ENCODE measurements around the gene CACFD1. TPM values are rescaled to one million over a fixed set of nuclear protein-coding genes. Genes with fewer than 3 reads are reported as not detected.

The CACFD1 gene
- total RNA-seq, 2 experiments from 2014 or later, result 3.7 to 3.8 TPM

- ATAC-seq (ENCODE audit: poor library complexity) (no peak), DNase-seq (no peak)
- ChIA-PET POLR2A (no interaction called here), CTCF (no interaction called here)
- H3K4me3 ChIP-seq (ENCODE audit: low read length), result no peak overlapping the region
- TF ChIP-seq CTCF (IDR thresholded peaks at IDR 0.05), result no peak
- no peaks in the 10 kb centered on the region for H3K36me3 ChIP-seq (ENCODE audit: insufficient read depth, low read length)
- H3K4me1 ChIP-seq (ENCODE audit: insufficient read depth, low read length), result peaks cover 5% of the 10 kb centered on the region
- H3K27me3 ChIP-seq (ENCODE audit: control insufficient read depth in 1 of 2, insufficient read depth in 2 of 2, low read length in 2 of 2), result no peaks in the 10 kb centered on the region
- Mint-ChIP-seq H3K9me3 (no peaks in the 10 kb centered on the region), H3K4me3 (no peak overlapping the region), H3K36me3 (ENCODE audit: low read depth) (no peaks in the 10 kb centered on the region), H3K27ac (no peak overlapping the region), H3K27me3 (no peaks in the 10 kb centered on the region), H3K4me1 (ENCODE audit: low read depth) (no peaks in the 10 kb centered on the region)
- intact Hi-C loops (cut with DNase I, micrococcal nuclease), result no loop called here
- no peaks in the 10 kb centered on the region for H3K9me3 ChIP-seq (ENCODE audit: control insufficient read depth in 1 of 2, insufficient read depth in 1 of 2, low read length in 2 of 2)
- H3K27ac ChIP-seq (ENCODE audit: low read depth in 1 of 2, low read length in 2 of 2), result no peak overlapping the region
Observed at GRCh38 chr9:133472277-133472645, 12.5 kb downstream of the CACFD1 start.

GRCh38 chr9:133472753-133473378, 13.1 kb downstream of the CACFD1 start:
- H3K4me3 ChIP-seq (ENCODE audit: low read length), result no peak overlapping the region
- no peaks in the 10 kb centered on the region for H3K9me3 ChIP-seq (ENCODE audit: control insufficient read depth in 1 of 2, insufficient read depth in 1 of 2, low read length in 2 of 2)
- H3K36me3 Mint-ChIP-seq (ENCODE audit: low read depth), result no peaks in the 10 kb centered on the region
- ChIA-PET CTCF (no interaction called here), POLR2A (no interaction called here)
- ATAC-seq (ENCODE audit: poor library complexity) (no peak), DNase-seq (no peak)
- H3K27ac Mint-ChIP-seq, result no peak overlapping the region
- no peaks in the 10 kb centered on the region for H3K9me3 Mint-ChIP-seq
- peaks cover 5% of the 10 kb centered on the region for H3K4me1 ChIP-seq (ENCODE audit: insufficient read depth, low read length)
- H3K4me3 Mint-ChIP-seq, result no peak overlapping the region
- no peak for TF ChIP-seq CTCF (IDR thresholded peaks at IDR 0.05)
- H3K27ac ChIP-seq (ENCODE audit: low read depth in 1 of 2, low read length in 2 of 2), result no peak overlapping the region
- H3K27me3 Mint-ChIP-seq, result no peaks in the 10 kb centered on the region
- H3K36me3 ChIP-seq (ENCODE audit: insufficient read depth, low read length), result no peaks in the 10 kb centered on the region
- H3K27me3 ChIP-seq (ENCODE audit: control insufficient read depth in 1 of 2, insufficient read depth in 2 of 2, low read length in 2 of 2), result no peaks in the 10 kb centered on the region
- no peaks in the 10 kb centered on the region for H3K4me1 Mint-ChIP-seq (ENCODE audit: low read depth)
- intact Hi-C loops (cut with DNase I, micrococcal nuclease), result no loop called here

GRCh38 chr9:133473743-133474142, 14.0 kb downstream of the CACFD1 start:
- ATAC-seq (ENCODE audit: poor library complexity), result no peak
- POLR2A ChIA-PET, result no interaction called here
- H3K36me3 ChIP-seq (ENCODE audit: insufficient read depth, low read length), result no peaks in the 10 kb centered on the region

More at GRCh38 chr9:133473743-133474142, 14.0 kb downstream of the CACFD1 start:
- Histone ChIP-seq H3K4me1 (ENCODE audit: insufficient read depth, low read length) (peaks cover 11% of the 10 kb centered on the region), H3K4me3 (ENCODE audit: low read length) (no peak overlapping the region), H3K9me3 (ENCODE audit: control insufficient read depth in 1 of 2, insufficient read depth in 1 of 2, low read length in 2 of 2) (no peaks in the 10 kb centered on the region), H3K27ac (ENCODE audit: low read depth in 1 of 2, low read length in 2 of 2) (no peak overlapping the region), H3K27me3 (ENCODE audit: control insufficient read depth in 1 of 2, insufficient read depth in 2 of 2, low read length in 2 of 2) (no peaks in the 10 kb centered on the region)
- Mint-ChIP-seq H3K27me3 (no peaks in the 10 kb centered on the region), H3K36me3 (ENCODE audit: low read depth) (no peaks in the 10 kb centered on the region), H3K27ac (no peak overlapping the region), H3K4me1 (ENCODE audit: low read depth) (no peaks in the 10 kb centered on the region), H3K4me3 (no peak overlapping the region), H3K9me3 (no peaks in the 10 kb centered on the region)
- CTCF ChIA-PET, result no interaction called here
- intact Hi-C loops (cut with DNase I, micrococcal nuclease), result no loop called here
- no peak for TF ChIP-seq CTCF (IDR thresholded peaks at IDR 0.05)
- DNase-seq, result no peak

Data from CD4-positive, alpha-beta T cell (primary cell).